GM21367 (cell line): Measurements from ENCODE around the gene CD300A.
A peak's percentile ranks its signal among the peaks of the same experiment; 100 is the strongest.

ENCODE experiments used
- ATAC-seq: cut with Tn5 transposase; IDR thresholded peaks from one replicate; pipeline ENCODE4 v1.9.1; 2021; ENCODE audit not compliant: unreplicated experiment

CD300A gene

GRCh38 chr17:74466111-74466827 lies at the start of gene CD300A:
TSS of gene CD300A (plus strand) at chr17:74466634. CDS start at chr17:74466704, 70 bp downstream.
- ATAC-seq = no peak

- no peak for ATAC-seq
Observed at GRCh38 chr17:74417178-74418045, 49.0 kb upstream of the CD300A start.

GRCh38 chr17:74419928-74420411 lies 46.5 kb upstream of the CD300A start:
- no peak for ATAC-seq

- no peak for ATAC-seq
Observed at GRCh38 chr17:74424117-74424516, 42.3 kb upstream of the CD300A start.

- no peak for ATAC-seq
Observed at GRCh38 chr17:74424657-74425056, 41.8 kb upstream of the CD300A start.

GRCh38 chr17:74426551-74427047 lies 39.8 kb upstream of the CD300A start:
- no peak for ATAC-seq

- ATAC-seq = no peak
Observed at GRCh38 chr17:74427048-74427762, 39.2 kb upstream of the CD300A start.

GRCh38 chr17:74427763-74428153 lies 38.7 kb upstream of the CD300A start:
- no peak for ATAC-seq

GRCh38 chr17:74429604-74430384 lies 36.6 kb upstream of the CD300A start:
- ATAC-seq = peak; percentile 11

GRCh38 chr17:74430385-74430705 lies 36.1 kb upstream of the CD300A start:
- no peak for ATAC-seq

- peak; percentile 42 for ATAC-seq
Observed at GRCh38 chr17:74430706-74431567, 35.5 kb upstream of the CD300A start.

- ATAC-seq = no peak
Observed at GRCh38 chr17:74431568-74432423, 34.6 kb upstream of the CD300A start, which contains the start of gene GPRC5C. TSS of gene GPRC5C (plus strand) at chr17:74432088. CDS start at chr17:74439777, 7,689 bp downstream.

- ATAC-seq = no peak
Observed at GRCh38 chr17:74432424-74432690, 34.1 kb upstream of the CD300A start.

- ATAC-seq = no peak
Observed at GRCh38 chr17:74432766-74433391, 33.6 kb upstream of the CD300A start.

- no peak for ATAC-seq
Observed at GRCh38 chr17:74433421-74434121, 32.9 kb upstream of the CD300A start.

GRCh38 chr17:74435775-74436359 lies 30.6 kb upstream of the CD300A start:
- ATAC-seq = no peak

GRCh38 chr17:74437702-74438101 lies 28.7 kb upstream of the CD300A start:
- ATAC-seq = no peak
